ENCODE measurements around the gene CCS. TPM values are rescaled to one million over a fixed set of nuclear protein-coding genes. Genes with fewer than 3 reads are reported as not detected.

CCS gene
- total and polyA plus RNA-seq, 9 of the 15 experiments (the other 6 are each of a cell fraction or from before 2014, with no cell fraction given), result 1.1 to 46.6 (median 26.8) TPM

DNA sequence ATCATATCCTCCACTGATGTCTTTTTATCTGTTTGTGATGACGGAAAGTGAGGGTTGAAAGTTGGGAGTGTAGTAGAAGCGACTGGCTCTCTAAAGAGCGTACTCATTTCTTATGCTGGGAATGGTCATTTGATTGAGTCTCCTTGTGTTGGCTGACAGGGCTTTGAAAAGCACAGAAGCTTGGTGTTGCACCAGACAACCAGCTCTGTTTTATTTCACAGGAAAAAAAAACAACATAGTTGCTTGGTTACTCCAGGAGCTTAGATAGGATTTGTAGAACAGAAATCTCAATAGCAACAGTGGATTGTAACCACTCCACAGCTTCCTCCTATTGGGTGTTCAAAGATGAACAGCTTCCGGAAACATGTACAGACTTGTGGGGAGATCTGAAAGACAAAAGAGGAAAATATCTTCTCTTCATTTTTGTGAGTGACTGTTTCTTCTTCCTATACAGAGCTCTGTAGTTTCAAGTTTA is 26.1 kb downstream of the CCS start:
- Histone ChIP-seq H3K9me3 (replicated peaks; ENCODE audit: control insufficient read depth, insufficient read depth, low read depth, low read length) (no peaks in the 10 kb centered on the region), H3K27ac (ENCODE audit: extremely low read depth, low read depth, low read length) (no peak overlapping the region), H3K4me1 (replicated peaks in 1 of 2; ENCODE audit: control insufficient read depth in 2 of 2, insufficient read depth in 2 of 2, low read length in 2 of 2) (peaks cover 21 to 27% of the 10 kb centered on the region in 2 experiments), H3K27me3 (ENCODE audit: control insufficient read depth in 2 of 2, insufficient read depth in 2 of 2, low read length in 2 of 2) (no peaks in the 10 kb centered on the region), H4K20me1 (replicated peaks; ENCODE audit: control insufficient read depth, insufficient read depth, low read length) (peaks cover 66% of the 10 kb centered on the region), H3K36me3 (ENCODE audit: control insufficient read depth, insufficient read depth, low read length) (peaks cover 67% of the 10 kb centered on the region), H3K79me2 (ENCODE audit: control insufficient read depth, insufficient read depth, low read length) (peaks cover 91% of the 10 kb centered on the region), H3K9me1 (ENCODE audit: control insufficient read depth, insufficient read depth, low read length) (no peaks in the 10 kb centered on the region), H3K4me3 (peak overlapping the region; percentile 94), H3K4me2 (ENCODE audit: insufficient read depth, low read length) (peak overlapping the region; percentile 97), H2AFZ (ENCODE audit: low read depth, low read length) (no peak overlapping the region), H3K9ac (ENCODE audit: insufficient read depth in 1 of 2, low read depth in 2 of 2, low read length in 2 of 2) (peak overlapping the region in 1 of 2 experiments; percentile 97; a peak in 3 of 4 replicates)
- TF ChIP-seq NFYB (IDR thresholded peaks at IDR 0.05; ENCODE audit: extremely low read depth, insufficient read length) (no peak), PHF20 (IDR thresholded peaks at IDR 0.05; ENCODE audit: partially characterized antibody) (no peak), ZNF408 (CRISPR knock-in tag; IDR thresholded peaks at IDR 0.05; ENCODE audit: low read depth) (no peak), ARID4B (CRISPR knock-in tag; IDR thresholded peaks at IDR 0.05) (0 out of 2 replicates have a peak, but pooled peaks have one; percentile 31), RBFOX2 (IDR thresholded peaks at IDR 0.05; ENCODE audit: low read depth, low read length) (peak; percentile 48; the same call in 1 of the 2 replicates), ZNF324 (CRISPR knock-in tag; IDR thresholded peaks at IDR 0.05) (no peak), ZNF165 (CRISPR knock-in tag; IDR thresholded peaks at IDR 0.05; ENCODE audit: borderline replicate concordance) (no peak), KAT7 (CRISPR knock-in tag; IDR thresholded peaks at IDR 0.05; ENCODE audit: borderline replicate concordance) (0 out of 2 replicates have a peak, but pooled peaks have one; percentile 34), FOXJ2 (tag; IDR thresholded peaks at IDR 0.05) (peak; percentile 94), SIN3A (IDR thresholded peaks at IDR 0.05; ENCODE audit: borderline replicate concordance in 2 of 2, control insufficient read depth in 1 of 2, low read depth in 2 of 2, low read length in 2 of 2) (peak in 1 of 2 experiments; percentile 44; a peak in 1 of 4 replicates)
- TF ChIP-seq, protein P1, sequence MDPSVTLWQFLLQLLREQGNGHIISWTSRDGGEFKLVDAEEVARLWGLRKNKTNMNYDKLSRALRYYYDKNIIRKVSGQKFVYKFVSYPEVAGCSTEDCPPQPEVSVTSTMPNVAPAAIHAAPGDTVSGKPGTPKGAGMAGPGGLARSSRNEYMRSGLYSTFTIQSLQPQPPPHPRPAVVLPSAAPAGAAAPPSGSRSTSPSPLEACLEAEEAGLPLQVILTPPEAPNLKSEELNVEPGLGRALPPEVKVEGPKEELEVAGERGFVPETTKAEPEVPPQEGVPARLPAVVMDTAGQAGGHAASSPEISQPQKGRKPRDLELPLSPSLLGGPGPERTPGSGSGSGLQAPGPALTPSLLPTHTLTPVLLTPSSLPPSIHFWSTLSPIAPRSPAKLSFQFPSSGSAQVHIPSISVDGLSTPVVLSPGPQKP (CRISPR knock-in tag; IDR thresholded peaks at IDR 0.05), result no peak
- ATAC-seq, result no peak
- in situ Hi-C loops (cut with MboI), result no loop called here
- intact Hi-C loops (cut with micrococcal nuclease), result no loop called here
- BruUV-seq (replicated peaks), result no TSS peak
- ChIA-PET CTCF (ENCODE audit: low intra/inter-chr PET ratio) (no interaction called here), POLR2A (interaction anchor here (0.6 to 14.0 kb wide), 9 partner anchors 9 to 51 kb away, joined by 3 to 387 read pairs (median 3); partner anchors contain the start of genes CCDC87, CCS, CTSF and RBM4)
- no peak for FAIRE-seq
- 16% methylated on average over 4 of the region's 4 CpGs for WGBS (ENCODE audit: insufficient coverage, low coverage, missing lambda C conversion rate)
- no peak for DNase-seq (ENCODE audit: extremely low read depth in 1 of 4, low spot score in 3 of 4)
